Gastrocnemius medialis (tissue), 4 donors: Measurements from ENCODE around the gene INSRR.

Experiments used
- POLR2A ChIP-seq, 2 donors: fragments of 450-650 bp; IDR thresholded peaks; one replicate each; pipeline ENCODE4 v1.6.1; 2017; ENCODE audit warnings: antibody characterized with exemption in 2 of 2, mild to moderate bottlenecking in 2 of 2, moderate library complexity in 2 of 2
- TF ChIP-seq, protein P1 (sequence below), 5 experiments: fragments of 450-650 bp in 3 of 5; fragments of 200-600 bp in 2 of 5; sonication (generic) in 2 of 5; IDR thresholded peaks in 4 of 5; conservative IDR thresholded peaks in 1 of 5; 1 replicate in 4 of 5; 2 replicates in 1 of 5; pipeline ENCODE4 v1.5.1; 2016 to 2019; ENCODE audit warnings: antibody characterized with exemption in 5 of 5, mild to moderate bottlenecking in 3 of 5, moderate library complexity in 3 of 5

- TF ChIP-seq, protein P1, sequence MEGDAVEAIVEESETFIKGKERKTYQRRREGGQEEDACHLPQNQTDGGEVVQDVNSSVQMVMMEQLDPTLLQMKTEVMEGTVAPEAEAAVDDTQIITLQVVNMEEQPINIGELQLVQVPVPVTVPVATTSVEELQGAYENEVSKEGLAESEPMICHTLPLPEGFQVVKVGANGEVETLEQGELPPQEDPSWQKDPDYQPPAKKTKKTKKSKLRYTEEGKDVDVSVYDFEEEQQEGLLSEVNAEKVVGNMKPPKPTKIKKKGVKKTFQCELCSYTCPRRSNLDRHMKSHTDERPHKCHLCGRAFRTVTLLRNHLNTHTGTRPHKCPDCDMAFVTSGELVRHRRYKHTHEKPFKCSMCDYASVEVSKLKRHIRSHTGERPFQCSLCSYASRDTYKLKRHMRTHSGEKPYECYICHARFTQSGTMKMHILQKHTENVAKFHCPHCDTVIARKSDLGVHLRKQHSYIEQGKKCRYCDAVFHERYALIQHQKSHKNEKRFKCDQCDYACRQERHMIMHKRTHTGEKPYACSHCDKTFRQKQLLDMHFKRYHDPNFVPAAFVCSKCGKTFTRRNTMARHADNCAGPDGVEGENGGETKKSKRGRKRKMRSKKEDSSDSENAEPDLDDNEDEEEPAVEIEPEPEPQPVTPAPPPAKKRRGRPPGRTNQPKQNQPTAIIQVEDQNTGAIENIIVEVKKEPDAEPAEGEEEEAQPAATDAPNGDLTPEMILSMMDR (IDR thresholded peaks at IDR 0.05 in 4 of 5, conservative IDR thresholded peaks at IDR 0.05 in 1 of 5), result peak; percentile 67 to 91 (median 85)
- TF ChIP-seq POLR2A (IDR thresholded peaks at IDR 0.05), result no peak
Observed at GRCh38 chr1:156838972-156839371, 19.9 kb downstream of the INSRR start.
